Mesenchymal stem cell (in vitro differentiated cells and primary cell): ENCODE results near the gene SYNPR.
"Not testable (repeated sequence)": the region's sequence is repeated elsewhere in the genome, so short reads cannot be mapped to it uniquely, and the experiment has no call there.

ENCODE experiments used
- DNase-seq: peaks from one replicate; pipeline ENCODE4 v3.0.0-alpha.2; 2013
- H2AFZ ChIP-seq: one replicate; pipeline ENCODE4 v1.6.1; 2013; ENCODE audit warnings: low read depth, mild to moderate bottlenecking, control low read depth, inconsistent platforms, low read length, moderate library complexity
- H2AK5ac ChIP-seq: 2 replicates; pipeline ENCODE4 v1.6.1; 2013; ENCODE audit warnings: low read length, moderate library complexity, mild to moderate bottlenecking, inconsistent platforms; ENCODE audit not compliant: severe bottlenecking
- H2BK120ac ChIP-seq: one replicate; pipeline ENCODE4 v1.6.1; 2013; ENCODE audit warnings: low read depth, mild to moderate bottlenecking, inconsistent platforms, low read length, moderate library complexity
- H2BK12ac ChIP-seq, 2 experiments: one replicate each; pipeline ENCODE4 v1.6.1; 2013; ENCODE audit warnings: inconsistent platforms in 2 of 2, low read length in 2 of 2, mild to moderate bottlenecking in 2 of 2, moderate library complexity in 2 of 2, control low read depth in 1 of 2
- H2BK15ac ChIP-seq: one replicate; pipeline ENCODE4 v1.6.1; 2013; ENCODE audit warnings: mild to moderate bottlenecking, low read depth, inconsistent platforms; ENCODE audit not compliant: poor library complexity, severe bottlenecking
- H2BK5ac ChIP-seq: 2 replicates; pipeline ENCODE4 v1.6.1; 2013; ENCODE audit warnings: low read depth, mild to moderate bottlenecking, low read length, control low read depth, inconsistent platforms; ENCODE audit not compliant: poor library complexity, severe bottlenecking
- H3K14ac ChIP-seq, 2 experiments: one replicate each; pipeline ENCODE4 v1.6.1; 2013; ENCODE audit warnings: inconsistent platforms in 2 of 2, low read length in 2 of 2, control low read depth in 1 of 2, mild to moderate bottlenecking in 1 of 2, moderate library complexity in 1 of 2
- H3K18ac ChIP-seq, 2 experiments: one replicate each; pipeline ENCODE4 v1.6.1; 2013; ENCODE audit warnings: inconsistent platforms in 2 of 2, low read length in 2 of 2, control low read depth in 1 of 2, low read depth in 1 of 2, mild to moderate bottlenecking in 1 of 2
- H3K23ac ChIP-seq, 2 experiments: one replicate each; pipeline ENCODE4 v1.6.1; 2013; ENCODE audit warnings: inconsistent platforms in 2 of 2, low read length in 2 of 2, mild to moderate bottlenecking in 2 of 2, moderate library complexity in 2 of 2, control low read depth in 1 of 2
- H3K27ac ChIP-seq: 2 replicates; pipeline ENCODE4 v1.5.1; 2013; ENCODE audit warnings: mild to moderate bottlenecking, moderate library complexity, low read length, control low read depth, inconsistent platforms; ENCODE audit not compliant: poor library complexity, severe bottlenecking
- H3K27me3 ChIP-seq, 2 experiments: 2 replicates each; pipeline versions ENCODE4 v1.6.1 to v1.7.0; 2013; ENCODE audit warnings: low read length in 2 of 2, mild to moderate bottlenecking in 2 of 2, moderate library complexity in 2 of 2, control low read depth in 1 of 2, inconsistent platforms in 1 of 2; ENCODE audit not compliant: control insufficient read depth in 1 of 2, insufficient read depth in 1 of 2
- H3K36me3 ChIP-seq, 2 experiments: 2 replicates each; pipeline versions ENCODE4 v1.6.1 to v1.7.0; 2013; ENCODE audit warnings: low read length in 2 of 2, control low read depth in 1 of 2, inconsistent platforms in 1 of 2, low read depth in 1 of 2, mild to moderate bottlenecking in 1 of 2; ENCODE audit not compliant: insufficient read depth in 2 of 2, control insufficient read depth in 1 of 2
- H3K4ac ChIP-seq, 2 experiments: one replicate each; pipeline ENCODE4 v1.6.1; 2013; ENCODE audit warnings: inconsistent platforms in 2 of 2, low read length in 2 of 2, mild to moderate bottlenecking in 2 of 2, moderate library complexity in 2 of 2, control low read depth in 1 of 2, low read depth in 1 of 2
- H3K4me1 ChIP-seq: 2 replicates; pipeline ENCODE4 v1.6.1; 2013; ENCODE audit warnings: low read depth, low read length, control low read depth; ENCODE audit not compliant: control insufficient read depth, insufficient read depth
- H3K4me2 ChIP-seq: 2 replicates; pipeline ENCODE4 v1.6.1; 2013; ENCODE audit warnings: low read length, mild to moderate bottlenecking, inconsistent platforms; ENCODE audit not compliant: poor library complexity, severe bottlenecking
- H3K4me3 ChIP-seq, 2 experiments: 2 replicates each; pipeline versions ENCODE4 v1.5.1 to v1.7.0; 2013; ENCODE audit warnings: low read length in 2 of 2, mild to moderate bottlenecking in 2 of 2, control low read depth in 1 of 2, low read depth in 1 of 2; ENCODE audit not compliant: insufficient read depth in 1 of 2
- H3K79me1 ChIP-seq: replicated peaks from 2 replicates; pipeline ENCODE4 v1.6.1; 2013; ENCODE audit warnings: mild to moderate bottlenecking, control low read depth, low read length, inconsistent platforms; ENCODE audit not compliant: poor library complexity, severe bottlenecking
- H3K9ac ChIP-seq: 2 replicates; pipeline ENCODE4 v1.7.0; 2013; ENCODE audit warnings: mild to moderate bottlenecking, low read length, moderate library complexity
- H3K9me3 ChIP-seq: 2 replicates; pipeline ENCODE4 v1.7.0; 2013; ENCODE audit warnings: mild to moderate bottlenecking, low read length; ENCODE audit not compliant: control insufficient read depth
- H4K8ac ChIP-seq: one replicate; pipeline ENCODE4 v1.6.1; 2013; ENCODE audit warnings: inconsistent platforms, mild to moderate bottlenecking, low read length, moderate library complexity
- H4K91ac ChIP-seq: one replicate; pipeline ENCODE4 v1.6.1; 2013; ENCODE audit warnings: mild to moderate bottlenecking, low read length, inconsistent platforms
- WGBS: methylation state at CpG from one replicate; pipeline ENCODE4 v1.1.7; 2013; ENCODE audit warnings: mixed read lengths; 5-methylcytosine and 5-hydroxymethylcytosine counted together

The SYNPR gene

DNA sequence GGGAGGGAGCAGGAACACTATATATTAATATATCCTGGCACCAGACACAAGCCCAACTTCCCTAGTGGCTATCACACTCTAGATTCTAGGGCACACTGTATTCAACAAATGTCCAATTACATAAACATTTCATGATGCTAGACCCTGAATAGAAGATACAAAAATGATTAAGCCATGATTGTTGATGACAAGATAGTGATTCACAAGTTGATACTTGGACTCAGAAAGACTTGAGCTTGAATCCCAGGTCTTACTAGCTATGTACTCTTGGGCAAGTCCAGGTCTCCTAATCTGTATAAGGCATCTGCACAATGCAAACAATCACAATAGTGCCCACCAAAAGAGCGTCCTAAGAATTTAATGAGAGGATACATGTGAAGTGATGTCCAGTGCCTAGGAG, 364.4 kb downstream of the SYNPR start:
- Histone ChIP-seq H3K79me1 (no peaks in the 10 kb centered on the region), H3K4me1 (no peaks in the 10 kb centered on the region), H3K9me3 (no peaks in the 10 kb centered on the region), H4K8ac (no peak overlapping the region), H3K27me3 (peaks cover 0 to 8% of the 10 kb centered on the region in 2 experiments), H3K4me3 (no peak overlapping the region), H4K91ac (no peak overlapping the region), H2BK12ac (no peak overlapping the region), H3K23ac (no peak overlapping the region), H2BK5ac (no peak overlapping the region), H3K18ac (no peak overlapping the region), H3K27ac (no peak overlapping the region), H3K36me3 (no peaks in the 10 kb centered on the region), H3K4ac (no peak overlapping the region), H2AK5ac (no peak overlapping the region), H3K14ac (no peak overlapping the region), H3K4me2 (no peak overlapping the region), H3K9ac (no peak overlapping the region), H2AFZ (no peak overlapping the region), H2BK120ac (no peak overlapping the region), H2BK15ac (no peak overlapping the region)
- no peak for DNase-seq
- WGBS: no CpG with 5 or more reads among the region's 1 CpG

DNA sequence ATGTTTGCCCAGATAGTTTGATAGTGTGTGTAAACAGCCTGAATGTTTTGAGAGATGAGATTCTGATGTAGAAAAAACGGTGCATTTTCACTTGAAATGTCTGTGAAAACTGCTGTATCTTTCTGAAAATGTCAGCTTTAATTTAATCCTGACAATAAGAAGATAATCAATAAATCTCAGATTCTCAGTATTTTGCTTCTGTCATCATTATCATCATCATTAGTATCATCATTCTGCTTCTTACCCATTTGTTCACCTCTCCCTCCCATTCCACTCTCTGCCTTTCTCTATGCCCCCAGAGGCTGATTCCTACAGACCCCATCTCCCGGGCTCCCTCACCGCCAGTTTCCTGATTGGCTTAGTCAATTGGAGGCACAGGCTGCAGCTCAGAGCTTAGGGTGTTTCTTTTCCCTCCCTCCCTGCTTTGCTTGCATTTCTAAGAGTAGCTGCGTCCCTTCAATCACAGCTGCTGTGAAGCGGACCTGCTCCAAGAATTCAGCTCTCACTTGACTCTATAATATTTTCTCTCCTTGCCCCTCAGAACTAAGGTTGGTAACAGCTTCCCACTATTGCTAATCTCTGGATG, 366.2 kb downstream of the SYNPR start:
- H3K9ac ChIP-seq: no peak overlapping the region
- no peak overlapping the region for H3K14ac ChIP-seq
- no peaks in the 10 kb centered on the region for H3K79me1 ChIP-seq
- H4K8ac ChIP-seq: no peak overlapping the region
- no peak overlapping the region for H3K23ac ChIP-seq
- no peak overlapping the region for H2BK5ac ChIP-seq
- H2BK12ac ChIP-seq: no peak overlapping the region
- H2AFZ ChIP-seq: no peak overlapping the region
- DNase-seq: no peak
- H3K9me3 ChIP-seq: no peaks in the 10 kb centered on the region
- H3K4ac ChIP-seq: no peak overlapping the region
- no peak overlapping the region for H3K18ac ChIP-seq
- no peaks in the 10 kb centered on the region for H3K36me3 ChIP-seq
- H3K4me3 ChIP-seq: no peak overlapping the region
- no peak overlapping the region for H2BK15ac ChIP-seq
- 48% methylated on average over 4 of the region's 5 CpGs for WGBS
- H3K27ac ChIP-seq: no peak overlapping the region
- peaks cover 0 to 8% of the 10 kb centered on the region in 2 experiments for H3K27me3 ChIP-seq
- H4K91ac ChIP-seq: no peak overlapping the region
- H3K4me1 ChIP-seq: no peaks in the 10 kb centered on the region
- H2BK120ac ChIP-seq: no peak overlapping the region
- no peak overlapping the region for H2AK5ac ChIP-seq
- H3K4me2 ChIP-seq: no peak overlapping the region

DNA sequence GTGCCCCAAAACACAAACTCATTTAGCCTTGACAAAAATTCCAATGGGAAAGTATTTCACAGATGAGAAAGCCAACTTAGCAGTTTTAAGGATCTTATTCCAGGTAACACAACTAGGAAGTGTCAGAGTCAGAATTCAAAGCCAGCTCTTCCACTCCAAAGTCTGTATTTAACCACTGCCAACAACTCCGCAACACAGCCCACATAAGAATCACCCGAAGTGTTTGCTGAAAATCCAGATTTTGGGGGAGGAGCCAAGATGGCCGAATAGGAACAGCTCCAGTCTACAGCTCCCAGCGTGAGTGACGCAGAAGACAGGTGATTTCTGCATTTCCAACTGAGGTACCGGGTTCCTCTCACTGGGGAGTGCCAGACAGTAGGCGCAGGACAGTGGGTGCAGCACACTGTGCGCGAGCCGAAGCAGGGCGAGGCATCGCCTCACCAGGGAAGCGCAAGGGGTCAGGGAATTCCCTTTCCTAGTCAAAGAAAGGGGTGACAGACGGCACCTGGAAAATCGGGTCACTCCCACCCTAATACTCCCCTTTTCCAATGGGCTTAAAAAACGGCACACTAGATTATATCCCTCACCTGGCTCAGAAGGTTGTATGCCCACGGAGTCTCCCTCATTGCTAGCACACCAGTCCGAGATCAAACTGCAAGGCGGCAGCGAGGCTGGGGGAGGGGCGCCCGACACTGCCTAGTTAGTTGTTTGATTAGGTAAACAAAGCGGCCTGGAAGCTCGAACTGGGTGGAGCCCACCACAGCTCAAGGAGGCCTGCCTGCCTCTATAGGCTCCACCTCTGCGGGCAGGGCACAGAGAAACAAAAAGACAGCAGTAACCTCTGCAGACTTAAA, 367.0 kb downstream of the SYNPR start:
- not testable (repeated sequence) for H3K4me2 ChIP-seq, H2BK15ac ChIP-seq, H3K4me3 ChIP-seq, H3K27me3 ChIP-seq, H3K27ac ChIP-seq, DNase-seq, H2BK5ac ChIP-seq, H3K18ac ChIP-seq, H2BK12ac ChIP-seq, H4K91ac ChIP-seq, H2AFZ ChIP-seq, H3K14ac ChIP-seq, H3K79me1 ChIP-seq, H3K4ac ChIP-seq, H2AK5ac ChIP-seq, H3K9ac ChIP-seq, H3K36me3 ChIP-seq, H3K23ac ChIP-seq, H2BK120ac ChIP-seq, H4K8ac ChIP-seq, H3K4me1 ChIP-seq, H3K9me3 ChIP-seq
- 18% methylated on average over 25 of the region's 25 CpGs for WGBS

DNA sequence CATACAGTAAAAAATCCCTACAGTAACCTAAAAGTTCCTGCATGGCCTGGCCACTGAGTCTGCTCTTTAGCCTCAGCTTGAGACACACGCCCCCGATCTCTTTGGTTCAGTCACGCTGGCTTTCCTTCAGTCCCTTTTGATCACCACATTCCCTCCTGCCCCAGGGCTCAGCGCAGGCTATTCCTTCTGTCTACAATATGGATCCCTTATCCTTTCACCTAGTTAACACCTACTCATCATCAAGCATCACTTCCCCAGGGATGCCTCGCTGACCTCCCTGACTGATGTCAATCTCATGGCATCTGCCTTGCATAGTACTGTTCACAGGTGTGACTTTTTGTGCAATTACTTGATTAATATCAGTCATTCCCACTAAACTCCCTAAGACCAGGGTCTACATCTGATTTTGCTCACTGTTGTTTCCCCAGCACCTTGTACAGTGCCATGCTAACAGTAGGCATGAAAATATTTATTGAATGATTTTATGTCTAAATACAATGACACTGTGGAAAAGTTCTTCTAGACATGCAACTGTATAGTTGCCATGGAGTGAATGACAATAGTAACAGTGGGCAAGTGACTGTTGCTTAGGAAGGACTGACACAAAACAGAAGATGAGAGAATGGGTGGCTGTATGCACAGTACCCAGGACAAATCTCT, 374.1 kb downstream of the SYNPR start, which contains the start of gene SNTN:
TSS of gene SNTN (plus strand) at position 610 of the 660 bp plus-strand sequence. CDS start at position 623, 13 bp downstream.
- no peak within 1 kb of the TSS for H3K18ac ChIP-seq
- H2BK12ac ChIP-seq: no peak within 1 kb of the TSS
- no peak within 1 kb of the TSS for H2BK120ac ChIP-seq
- H3K4me2 ChIP-seq: no peak within 1 kb of the TSS
- H3K4ac ChIP-seq: no peak within 1 kb of the TSS
- DNase-seq: no peak
- H3K4me3 ChIP-seq: no peak within 1 kb of the TSS
- H2BK15ac ChIP-seq: no peak within 1 kb of the TSS
- H3K27me3 ChIP-seq: no peaks in the 10 kb centered on the region
- no peak within 1 kb of the TSS for H2AK5ac ChIP-seq
- no peak within 1 kb of the TSS for H3K9ac ChIP-seq
- no peaks in the 10 kb centered on the region for H3K79me1 ChIP-seq
- 64% methylated on average over 5 of the region's 5 CpGs for WGBS
- no peaks in the 10 kb centered on the region for H3K36me3 ChIP-seq
- no peak within 1 kb of the TSS for H3K23ac ChIP-seq
- no peaks in the 10 kb centered on the region for H3K9me3 ChIP-seq
- no peaks in the 10 kb centered on the region for H3K4me1 ChIP-seq
- H4K91ac ChIP-seq: no peak within 1 kb of the TSS
- no peak within 1 kb of the TSS for H2AFZ ChIP-seq
- H4K8ac ChIP-seq: no peak within 1 kb of the TSS
- no peak within 1 kb of the TSS for H3K14ac ChIP-seq
- no peak within 1 kb of the TSS for H2BK5ac ChIP-seq
- no peak within 1 kb of the TSS for H3K27ac ChIP-seq
